HepG2 (cell line): ENCODE data around the gene BTK. TPM values are rescaled to one million over a fixed set of nuclear protein-coding genes. Genes with fewer than 3 reads are reported as not detected.
A peak's percentile ranks its signal among the peaks of the same experiment; 100 is the strongest.

ENCODE experiments used
- ATF4 ChIP-seq, 2 experiments: fragments of 450-650 bp in 1 of 2; sonication (generic) in 1 of 2; formaldehyde crosslinking; IDR thresholded peaks; 2 replicates each; pipeline versions ENCODE4 v1.5.0 to v1.8.0; 2020 to 2022; ENCODE audit warnings: mild to moderate bottlenecking in 1 of 2, missing genetic modification reagents in 1 of 2
- CREB1 ChIP-seq, 2 experiments: fragments of 450-650 bp in 1 of 2; IDR thresholded peaks; 2 replicates each; pipeline ENCODE4 v1.6.1; 2016 to 2017; ENCODE audit warnings: control low read depth in 1 of 2, mild to moderate bottlenecking in 1 of 2, missing compliant biosample characterization in 1 of 2, missing genetic modification characterization in 1 of 2
- HOXA3 ChIP-seq: sonication (generic); formaldehyde crosslinking; IDR thresholded peaks from 2 replicates; pipeline ENCODE4 v1.5.0; 2020; ENCODE audit warnings: missing genetic modification reagents
- IRF2 ChIP-seq: IDR thresholded peaks from 2 replicates; pipeline ENCODE4 v1.6.1; 2018; ENCODE audit warnings: missing genetic modification reagents, missing compliant biosample characterization
- NR0B2 ChIP-seq: sonication (generic); formaldehyde crosslinking; IDR thresholded peaks from 2 replicates; pipeline ENCODE4 v1.4.0; 2020; ENCODE audit warnings: mild to moderate bottlenecking, missing genetic modification reagents
- NR2C2 ChIP-seq: sonication (generic); formaldehyde crosslinking; IDR thresholded peaks from 2 replicates; pipeline ENCODE4 v1.4.0; 2020; ENCODE audit warnings: missing genetic modification reagents, mild to moderate bottlenecking, moderate library complexity, borderline replicate concordance
- RFX3 ChIP-seq: IDR thresholded peaks from 2 replicates; pipeline ENCODE4 v1.6.1; 2016; ENCODE audit warnings: missing biosample characterization, missing genetic modification reagents
- YEATS4 ChIP-seq: sonication (generic); formaldehyde crosslinking; IDR thresholded peaks from 2 replicates; pipeline ENCODE4 v1.4.0; 2020; ENCODE audit warnings: missing genetic modification reagents, borderline replicate concordance
- ZEB1 ChIP-seq: IDR thresholded peaks from 2 replicates; pipeline ENCODE4 v1.6.1; 2012; ENCODE audit warnings: mild to moderate bottlenecking, low read depth, inconsistent platforms; ENCODE audit not compliant: insufficient replicate concordance
- ZGPAT ChIP-seq: IDR thresholded peaks from 2 replicates; pipeline ENCODE4 v1.6.1; 2016; ENCODE audit warnings: mild to moderate bottlenecking
- ZHX2 ChIP-seq, 2 experiments: sonication (generic) in 1 of 2; formaldehyde crosslinking in 1 of 2; IDR thresholded peaks; 2 replicates each; pipeline versions ENCODE4 v1.6.1 to v1.9.0; 2014 to 2022; ENCODE audit warnings: antibody characterized with exemption in 1 of 2, borderline replicate concordance in 1 of 2, inconsistent platforms in 1 of 2, low read depth in 1 of 2, missing genetic modification reagents in 1 of 2
- ZNF687 ChIP-seq: sonication (generic); formaldehyde crosslinking; IDR thresholded peaks from 2 replicates; pipeline ENCODE4 v1.5.1; 2020; ENCODE audit warnings: mild to moderate bottlenecking, missing genetic modification reagents, moderate library complexity
- ZNF790 ChIP-seq: sonication (generic); formaldehyde crosslinking; IDR thresholded peaks from 2 replicates; pipeline ENCODE4 v1.8.0; 2022; ENCODE audit warnings: missing genetic modification reagents, mild to moderate bottlenecking, borderline replicate concordance
- polyA plus RNA-seq, 8 experiments: library from polyadenylated mRNA; depleted of rRNA in 3 of 8; stranded (reverse) in 7 of 8; unstranded in 1 of 8; fragments of >200 nt; fragmentation: Illumina TruSeq in 4 of 8; extraction: Trizol in 4 of 8; gene quantifications; 2 replicates each; pipeline versions ENCODE4 v1.2.1 to v1.2.3, GENCODE V29; 2011 to 2016; ENCODE audit warnings: low read depth in 4 of 8, missing spikeins in 1 of 8, mixed read lengths in 1 of 8; ENCODE audit not compliant: insufficient read depth in 1 of 8
- total RNA-seq, 5 experiments: library from RNA; depleted of rRNA; stranded (reverse); fragments of >200 nt; fragmentation: Illumina TruSeq; extraction: Trizol; gene quantifications; 2 replicates each; pipeline ENCODE4 v1.2.3, GENCODE V29; 2016; ENCODE audit warnings: low read depth in 1 of 5

Gene BTK
- total and polyA plus RNA-seq, 2 of the 13 experiments (the other 11 are each of a cell fraction or from before 2014, with no cell fraction given), result not detected

GRCh38 chrX:101407748-101408531 lies 21.9 kb upstream of the BTK start, which contains the start of the genes GLA and HNRNPH2 (continued):
- TF ChIP-seq ATF4 (CRISPR knock-in tag; IDR thresholded peaks at IDR 0.05), result 0 out of 4 replicates have a peak, but pooled peaks of 1 of the 2 experiments have one; percentile 17
- TF ChIP-seq HOXA3 (CRISPR knock-in tag), result peak; percentile 86
- TF ChIP-seq ZGPAT (CRISPR knock-in tag), result 0 out of 2 replicates have a peak, but pooled peaks have one; percentile 18
- TF ChIP-seq ZHX2 (IDR thresholded peaks at IDR 0.05; ENCODE audit: low read depth), result peak; percentile 73; the same call in 1 of the 2 replicates
- TF ChIP-seq ZHX2 (CRISPR knock-in tag; IDR thresholded peaks at IDR 0.05; ENCODE audit: borderline replicate concordance), result no peak
- peak; percentile 40 for TF ChIP-seq ZNF687
- no peak for TF ChIP-seq ZEB1
- peak; percentile 71 for TF ChIP-seq RFX3
- no peak for TF ChIP-seq NR0B2
- peak; percentile 57; the same call in 1 of the 2 replicates for TF ChIP-seq NR2C2 (CRISPR knock-in tag)
- no peak for TF ChIP-seq ZNF790 (CRISPR knock-in tag)
- peak; percentile 95 for TF ChIP-seq CREB1 (IDR thresholded peaks at IDR 0.05)
- TF ChIP-seq CREB1 (CRISPR knock-in tag; IDR thresholded peaks at IDR 0.05), result peak; percentile 95
- peak; percentile 28; the same call in 1 of the 2 replicates for TF ChIP-seq YEATS4 (CRISPR knock-in tag)
- TF ChIP-seq IRF2 (CRISPR knock-in tag), result 0 out of 2 replicates have a peak, but pooled peaks have one; percentile 42
